ENCODE measurements around the gene GAB2.

DNA sequence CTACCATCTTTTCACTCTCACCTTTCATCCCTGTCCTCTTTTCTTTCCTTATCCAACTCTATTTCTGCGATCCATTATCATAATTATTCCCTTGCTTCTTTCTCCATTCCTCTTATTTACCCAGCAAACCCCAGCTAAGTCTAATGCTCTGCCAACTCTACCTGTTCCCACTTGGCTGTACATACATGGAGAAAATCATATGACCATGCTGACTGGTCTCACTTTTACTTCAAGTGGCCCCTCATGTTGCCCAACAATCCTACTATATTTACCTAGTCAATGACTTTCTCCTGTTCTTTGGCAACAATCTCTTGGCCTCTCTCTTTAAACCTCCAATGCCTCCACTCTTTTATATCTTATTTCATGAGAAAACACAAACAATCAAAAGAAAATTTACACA, 134.8 kb downstream of the GAB2 start:
- TF ChIP-seq CTCF (IDR thresholded peaks at IDR 0.05) (no peak), POLR2A (IDR thresholded peaks at IDR 0.05) (no peak)

All from thyroid gland (tissue), 4 donors.